HL-60/S4 treated with phorbol 12-myristate 13-acetate at 8.2 ng/mL for 4 days and 3 days (cell line): ENCODE results near the gene FAT2.
"Not testable (repeated sequence)": the region's sequence is repeated elsewhere in the genome, so short reads cannot be mapped to it uniquely, and the experiment has no call there.

Source experiments
- in situ Hi-C: fragments of 300-500 bp; cut with MboI; formaldehyde crosslinking; loops from 2 replicates; pipeline ENCODE4 v1.15.0; 2022; ENCODE audit warnings: low sequenced_read_pairs

Gene FAT2

DNA sequence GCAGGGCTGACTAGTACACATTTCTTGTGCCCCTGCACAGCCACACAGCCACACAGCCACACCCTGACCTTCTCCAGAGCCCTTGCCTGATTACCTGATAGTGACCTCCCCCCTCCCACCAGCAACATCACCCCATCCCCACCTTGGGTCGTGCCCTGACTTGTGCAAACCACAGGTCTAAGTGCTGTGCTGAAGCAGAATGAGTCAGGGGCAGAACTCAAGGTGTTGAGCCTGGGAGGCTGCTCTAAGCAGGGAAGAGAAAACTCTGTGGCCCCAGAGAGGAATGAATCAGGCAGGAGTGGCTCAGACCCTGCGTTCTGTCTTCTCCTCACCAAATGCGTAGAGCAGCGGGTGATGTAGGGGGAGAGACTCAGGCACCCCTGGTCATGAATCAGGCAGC, 24.3 kb upstream of the FAT2 start:
- in situ Hi-C loops: no loop called here

DNA sequence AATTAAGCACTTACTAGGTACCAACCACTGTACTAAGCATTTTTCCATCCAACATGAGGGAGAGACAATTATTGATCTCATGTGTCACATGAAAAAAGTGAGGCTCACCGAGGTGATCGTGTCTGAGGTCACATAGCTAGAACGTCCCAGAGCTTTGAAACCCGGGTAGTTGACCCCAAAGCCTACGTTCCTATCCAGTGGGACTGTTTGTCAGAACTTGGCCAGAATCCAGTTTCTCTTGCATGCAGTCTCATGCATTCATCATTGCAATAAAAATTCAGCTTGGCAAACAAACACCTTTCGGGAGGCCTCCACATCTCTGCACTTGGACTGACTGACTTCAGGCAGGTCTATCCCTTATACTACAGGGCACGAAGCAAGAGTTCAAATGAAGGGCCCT, 23.4 kb upstream of the FAT2 start:
- in situ Hi-C loops: no loop called here

DNA sequence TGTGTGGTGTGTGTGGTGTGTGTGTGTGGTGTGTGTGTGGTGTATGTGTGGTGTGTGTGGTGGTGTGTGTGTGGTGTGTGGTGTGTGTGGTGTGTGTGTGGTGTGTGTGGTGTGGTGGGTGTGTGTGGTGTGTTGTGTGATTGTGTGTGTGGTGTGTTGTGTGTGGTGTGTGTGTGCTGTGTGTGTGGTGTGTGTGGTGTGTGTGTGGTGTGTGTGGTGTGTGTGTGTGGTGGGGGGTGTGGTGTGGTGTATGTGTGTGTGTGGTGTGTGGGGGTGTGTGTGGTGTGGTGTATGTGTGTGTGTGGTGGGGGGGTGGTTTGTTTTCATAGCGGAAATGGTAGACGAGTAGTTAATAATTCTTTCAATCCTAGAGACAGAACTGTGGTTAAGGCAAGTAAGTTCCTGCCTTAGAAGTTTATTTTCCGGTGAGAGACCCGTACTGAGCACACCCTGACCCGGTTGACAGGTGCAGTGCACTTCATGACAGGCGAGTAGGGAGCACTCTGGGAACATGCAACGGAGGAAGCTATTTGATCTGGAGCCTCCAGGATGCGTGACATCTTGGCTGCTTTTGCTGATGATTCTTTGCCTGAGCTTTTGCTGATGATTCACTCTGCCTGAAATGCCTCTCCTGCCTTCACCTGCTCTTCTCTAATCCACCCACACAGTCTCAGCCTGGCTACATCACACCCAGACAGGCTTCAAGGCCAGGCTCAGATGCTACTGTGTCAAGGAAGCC, 21.7 kb upstream of the FAT2 start:
- in situ Hi-C loops: no loop called here

DNA sequence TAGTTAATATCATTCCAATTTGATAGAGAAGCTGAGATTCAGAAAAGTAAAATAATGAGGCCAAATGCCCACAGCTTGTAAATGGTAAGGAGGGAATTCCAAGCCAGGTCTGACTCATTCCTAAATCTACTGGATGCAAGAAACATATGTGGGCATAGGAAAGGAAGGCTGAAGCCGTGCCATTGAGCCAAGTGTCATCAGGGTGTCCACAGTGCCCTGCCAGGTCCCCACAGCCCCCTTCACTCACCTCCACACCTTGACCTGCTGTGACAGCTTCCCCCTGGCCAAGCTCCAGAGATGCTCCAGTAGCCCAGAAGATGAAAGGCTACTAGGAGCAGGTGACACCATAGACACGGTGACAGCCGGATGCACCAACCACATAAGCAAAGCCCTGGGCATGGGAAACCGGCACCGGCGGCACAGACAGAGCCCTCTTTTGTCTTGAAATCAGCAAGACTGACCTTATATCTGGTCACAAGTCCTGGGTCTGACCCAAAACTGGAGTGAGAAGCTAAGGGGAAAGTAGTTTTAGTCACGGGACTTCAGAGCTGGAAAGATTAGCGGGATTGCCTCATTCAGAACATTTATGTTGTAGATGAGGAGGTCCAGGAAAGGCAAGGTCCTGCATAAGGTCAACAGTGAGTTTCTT, 20.1 kb upstream of the FAT2 start:
- in situ Hi-C loops: no loop called here

DNA sequence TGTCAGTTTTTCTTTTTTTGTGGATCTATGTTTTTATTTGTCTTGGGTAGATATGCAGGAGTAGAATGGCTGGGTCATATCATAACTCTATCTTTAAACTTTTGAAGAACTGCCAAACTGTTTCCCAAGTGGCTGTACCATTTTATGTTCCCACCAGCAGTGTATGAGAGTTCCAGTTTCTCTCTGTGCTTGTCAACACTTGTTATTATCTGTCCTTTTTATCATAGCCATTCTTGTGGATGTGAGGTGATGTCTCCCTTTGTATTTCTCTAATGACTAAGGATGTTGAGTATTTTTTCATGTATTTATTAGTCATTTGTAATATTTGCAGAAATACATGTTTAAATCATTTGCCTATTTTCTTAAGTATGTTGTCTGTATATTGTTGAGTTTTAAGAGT, 17.4 kb upstream of the FAT2 start:
- in situ Hi-C loops: no loop called here

DNA sequence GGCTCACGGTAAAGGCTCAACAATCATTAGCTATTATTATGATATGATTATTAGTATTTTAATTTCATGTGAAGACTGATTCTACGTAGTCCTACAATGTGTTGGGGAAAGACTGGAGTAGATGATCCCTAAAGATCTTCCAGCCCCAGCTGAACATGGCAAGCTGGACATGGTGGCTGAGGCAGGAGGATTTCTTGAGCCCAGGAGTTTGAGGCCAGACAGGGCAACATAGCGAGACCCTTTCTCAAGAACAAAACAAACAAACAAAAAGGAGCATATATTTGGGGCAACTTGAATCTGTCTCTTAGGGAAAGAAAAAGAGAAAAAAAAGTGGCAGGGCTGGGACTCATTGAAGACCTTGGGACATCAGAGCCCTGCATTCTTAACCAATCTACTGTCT, 16.2 kb upstream of the FAT2 start:
- in situ Hi-C loops: no loop called here

DNA sequence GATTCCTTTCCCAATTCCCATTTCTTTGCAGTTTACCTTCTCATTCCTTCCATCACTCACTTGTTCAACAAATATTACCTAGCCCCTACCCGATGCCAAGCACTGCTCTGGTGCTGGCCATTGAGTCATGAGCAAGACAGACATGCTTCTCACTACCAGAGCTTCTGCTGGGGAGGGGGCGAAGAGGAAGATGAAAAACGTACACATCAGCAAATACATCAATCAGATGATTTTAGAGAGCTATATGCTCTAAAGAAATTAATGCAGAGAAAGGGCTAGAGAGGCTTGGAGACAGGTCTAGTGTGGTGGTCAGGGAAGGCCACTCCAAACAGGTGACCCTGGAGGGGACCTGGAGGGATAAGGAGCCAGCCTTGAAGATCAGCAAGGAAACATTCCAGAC, 14.4 kb upstream of the FAT2 start:
- in situ Hi-C loops: no loop called here

DNA sequence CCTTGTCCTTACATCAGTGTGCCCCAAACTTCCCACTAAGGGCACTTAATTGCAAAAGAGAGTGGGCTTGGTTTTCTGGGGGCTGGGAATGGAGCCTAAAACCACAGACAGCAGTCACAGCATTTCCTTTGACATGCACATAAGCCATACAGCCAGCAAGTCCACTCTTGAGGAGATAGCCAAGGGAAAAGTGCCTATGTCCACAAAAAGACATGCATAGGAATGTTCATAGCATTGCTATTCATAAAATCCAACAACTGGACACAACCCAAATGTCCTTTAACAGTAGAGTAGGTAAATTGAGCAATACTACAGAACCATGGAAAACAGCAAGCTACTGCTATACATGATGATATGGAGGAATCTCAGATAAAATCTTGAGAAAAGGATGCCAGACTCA, 11.7 kb upstream of the FAT2 start:
- in situ Hi-C loops: no loop called here

DNA sequence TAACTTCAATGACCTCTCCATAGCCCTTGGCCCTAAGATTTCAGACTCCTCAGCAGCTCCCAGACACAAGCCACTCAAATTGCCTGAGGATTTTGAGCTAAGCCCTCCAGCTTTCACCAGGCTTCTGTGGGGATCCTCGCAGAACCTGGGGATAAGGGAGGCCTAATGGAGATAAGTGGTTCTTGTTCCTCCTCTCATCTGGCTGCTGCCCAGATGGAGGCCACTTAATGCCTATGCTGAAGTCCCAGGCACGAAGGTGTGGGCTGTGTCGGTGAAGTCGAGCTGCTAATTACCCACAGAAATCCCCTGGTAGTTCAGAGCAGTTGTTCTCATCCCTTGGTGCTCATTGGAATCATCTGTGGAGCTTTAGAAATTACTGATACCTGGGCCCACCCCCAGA, 10.3 kb upstream of the FAT2 start:
- in situ Hi-C loops: no loop called here

DNA sequence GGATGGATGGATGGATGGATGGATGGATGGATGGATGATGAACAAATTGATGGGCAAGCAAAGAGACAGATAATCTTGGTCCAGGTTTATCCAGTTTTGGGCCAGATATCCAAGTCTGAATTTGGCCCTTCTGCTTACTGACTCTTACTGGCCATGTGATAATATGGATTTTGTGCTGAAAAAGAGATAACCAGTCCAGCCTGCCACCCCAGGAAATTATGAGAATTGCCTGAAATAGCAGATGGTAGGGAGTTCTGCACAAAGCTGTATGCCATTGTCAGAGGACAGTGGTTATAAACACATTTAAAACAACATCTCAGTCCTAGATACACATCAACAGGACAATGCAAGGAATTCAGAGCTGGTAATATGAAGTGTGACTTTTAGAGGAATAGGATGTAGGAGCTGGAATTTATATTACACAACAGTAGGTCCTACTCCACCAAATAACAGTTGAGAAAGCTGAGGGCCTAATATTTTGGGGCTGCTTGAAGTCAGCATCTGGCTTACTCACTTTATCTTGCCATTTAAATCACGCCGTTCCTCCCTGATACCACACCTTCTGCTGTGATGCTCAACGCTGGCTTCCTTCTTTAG, 9.0 kb upstream of the FAT2 start:
- in situ Hi-C loops: no loop called here

DNA sequence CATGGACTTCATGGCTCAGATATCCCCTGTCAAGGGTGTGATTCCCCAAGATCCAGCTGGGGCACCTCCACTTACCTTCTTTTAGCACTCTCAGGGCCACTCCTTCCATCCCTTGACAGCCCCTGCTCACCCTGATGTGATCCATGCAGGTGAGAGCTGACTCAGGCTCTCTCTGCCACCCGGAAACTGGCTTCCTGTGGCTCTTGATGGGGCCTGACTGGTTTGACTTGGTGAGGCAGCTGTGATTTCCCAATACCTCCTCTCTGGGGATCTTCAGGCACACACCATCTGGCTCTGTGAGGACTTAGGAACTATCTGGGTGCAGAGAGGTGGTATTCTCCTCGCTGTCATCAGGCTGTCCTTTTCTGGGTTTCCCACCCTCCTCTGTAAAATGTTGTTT, 7.9 kb upstream of the FAT2 start:
- in situ Hi-C loops: no loop called here

DNA sequence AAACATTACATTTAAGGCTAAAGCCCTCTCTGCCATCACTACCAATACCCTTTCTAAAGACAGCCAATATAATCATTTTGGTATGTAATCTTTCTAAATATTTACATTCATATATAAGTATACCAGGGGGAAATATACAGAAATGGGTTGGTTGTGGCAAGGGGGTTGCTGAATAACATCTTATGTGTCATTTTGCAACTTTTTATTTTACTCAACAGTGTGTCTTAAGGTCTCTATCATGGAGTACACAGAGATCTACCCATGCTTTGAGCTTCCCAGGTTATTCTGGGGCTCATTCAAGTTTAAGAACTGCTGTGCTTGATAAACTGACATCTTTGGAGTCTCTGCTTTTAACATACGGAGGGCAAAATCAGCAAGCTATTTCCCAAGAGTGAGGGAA, 7.4 kb upstream of the FAT2 start:
- in situ Hi-C loops: no loop called here

DNA sequence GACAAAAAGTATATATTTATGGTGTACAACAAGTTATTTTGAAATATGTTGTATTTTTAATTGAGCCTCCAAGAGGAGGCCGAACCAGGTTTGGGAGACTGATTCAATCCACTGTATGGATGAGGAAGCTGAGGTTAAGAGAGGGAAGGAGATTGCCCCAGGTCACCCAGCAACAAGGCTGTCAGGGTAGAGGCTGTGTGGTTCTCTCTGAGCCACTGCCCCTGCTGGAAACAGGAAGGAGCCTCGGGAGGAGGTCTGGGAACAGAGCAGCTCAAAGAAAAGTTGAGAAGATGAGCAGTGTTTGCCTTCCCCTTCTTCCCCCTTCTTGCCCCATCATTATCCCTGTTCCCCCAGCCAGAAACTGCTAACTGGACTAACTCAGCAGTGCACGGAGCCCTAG, 6.6 kb upstream of the FAT2 start:
- in situ Hi-C loops: no loop called here

DNA sequence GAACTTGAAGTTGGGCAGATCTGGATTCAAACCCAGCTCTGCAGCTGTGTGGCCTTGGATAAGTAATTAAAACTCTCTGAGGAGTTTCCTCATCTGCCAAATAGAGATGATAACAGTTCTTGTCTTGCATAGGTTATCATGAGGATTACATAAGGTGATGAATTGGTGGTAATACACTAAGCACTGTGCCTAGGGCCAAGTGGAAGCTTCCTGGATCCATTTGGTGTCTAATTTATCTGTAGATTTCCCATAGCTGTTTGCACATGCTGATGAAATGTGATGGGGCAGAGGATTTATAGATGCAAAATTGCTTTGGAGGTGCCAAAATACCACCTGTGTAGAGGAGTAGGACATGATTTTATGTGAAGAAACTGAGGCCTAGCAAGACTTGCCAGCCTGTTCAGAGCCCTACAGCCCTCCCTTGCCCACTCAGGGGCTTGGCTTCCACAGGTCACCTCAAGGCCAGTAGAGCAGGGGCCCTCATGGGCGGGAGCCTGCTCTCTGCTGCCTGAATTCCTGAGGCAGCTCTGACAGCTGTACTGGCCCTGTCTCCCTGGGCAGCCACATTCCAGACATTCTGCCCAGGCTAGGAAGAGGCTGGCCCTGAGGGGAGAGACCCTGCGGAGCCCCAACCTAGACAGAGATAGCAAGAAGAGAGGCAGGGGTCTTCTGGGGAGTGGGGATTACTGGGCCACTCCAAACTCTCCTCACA, 5.9 kb upstream of the FAT2 start:
- in situ Hi-C loops: no loop called here

DNA sequence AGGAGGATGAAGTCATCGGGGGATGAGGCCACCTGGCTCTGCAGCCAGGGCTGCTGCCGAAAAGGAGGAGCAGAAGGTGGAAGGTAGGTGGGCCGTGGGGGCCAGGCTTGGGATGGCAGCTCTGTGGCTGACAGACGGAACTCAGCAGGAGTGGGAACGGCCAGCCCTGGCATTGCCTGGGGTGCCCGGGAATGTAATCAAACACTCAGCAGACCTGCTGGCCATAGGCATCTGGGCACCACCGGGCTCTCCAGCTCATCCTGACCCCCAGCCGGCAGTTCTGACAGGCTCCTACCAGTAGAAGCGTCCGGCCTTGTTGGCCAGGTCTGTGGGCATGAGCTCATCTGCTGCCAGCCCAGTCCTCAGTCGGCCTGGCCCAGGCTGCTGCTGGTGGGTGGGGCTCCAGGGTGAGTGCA, 4.3 kb upstream of the FAT2 start:
- in situ Hi-C loops: no loop called here

DNA sequence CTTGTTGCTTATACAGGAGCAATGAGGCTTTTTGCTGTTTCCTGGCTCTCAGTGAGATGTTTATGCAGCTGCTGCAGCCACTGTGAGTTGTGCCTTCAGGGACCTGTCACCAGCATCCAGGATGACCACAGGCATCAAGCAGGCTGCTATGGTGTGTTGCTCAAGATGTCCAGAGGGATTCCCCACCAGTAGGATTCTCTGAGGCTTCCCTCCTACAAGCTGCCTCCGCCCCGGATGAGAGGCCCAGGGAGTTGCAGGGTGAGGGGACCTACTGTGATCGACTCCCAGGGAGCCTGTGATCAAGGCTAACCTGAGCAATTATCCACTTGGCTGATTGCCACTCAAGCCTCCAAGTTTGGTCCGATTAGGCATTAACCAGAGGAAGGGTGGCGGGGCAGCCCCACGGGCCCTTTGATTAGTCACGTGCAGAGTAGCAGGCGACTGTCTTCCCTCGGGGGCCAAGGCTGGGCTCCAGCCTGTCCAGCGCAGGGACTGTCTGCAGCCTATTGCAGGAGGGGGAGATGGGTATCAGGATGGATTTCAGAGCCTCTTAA, 1.8 kb upstream of the FAT2 start:
- in situ Hi-C loops: no loop called here

DNA sequence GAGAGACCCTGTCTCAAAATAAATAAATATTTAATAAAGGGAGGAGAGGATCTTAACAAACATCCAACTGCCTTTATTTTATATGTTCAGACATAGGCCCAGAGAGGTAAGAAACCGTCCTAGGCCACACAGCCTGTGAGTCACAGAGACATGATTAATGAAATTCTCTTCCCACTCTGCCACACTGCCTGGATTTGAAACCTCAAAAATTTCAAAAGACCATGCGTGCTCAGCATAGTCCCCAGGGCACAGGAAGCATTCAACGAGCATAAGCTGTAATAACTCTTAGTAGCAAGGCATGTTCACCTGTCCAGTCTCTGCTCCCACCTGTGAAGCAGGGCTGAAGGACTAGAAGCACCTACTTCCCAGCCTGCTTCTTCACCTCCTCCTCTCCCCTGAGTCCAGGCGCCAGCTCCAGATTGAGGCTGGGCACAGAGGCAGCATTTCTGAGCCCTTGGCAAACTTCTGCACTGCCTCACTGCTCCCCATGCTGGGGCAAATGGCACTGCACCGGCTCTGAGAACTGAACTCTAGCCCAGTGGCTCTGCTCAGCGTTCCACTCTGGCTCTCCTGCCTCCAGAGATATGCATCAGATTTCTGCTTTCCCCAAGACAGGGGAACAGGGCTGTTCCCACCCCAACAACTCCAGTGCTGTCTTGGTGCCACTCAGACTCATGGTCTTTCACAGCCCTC, 1.1 kb downstream of the FAT2 start:
- in situ Hi-C loops: no loop called here

DNA sequence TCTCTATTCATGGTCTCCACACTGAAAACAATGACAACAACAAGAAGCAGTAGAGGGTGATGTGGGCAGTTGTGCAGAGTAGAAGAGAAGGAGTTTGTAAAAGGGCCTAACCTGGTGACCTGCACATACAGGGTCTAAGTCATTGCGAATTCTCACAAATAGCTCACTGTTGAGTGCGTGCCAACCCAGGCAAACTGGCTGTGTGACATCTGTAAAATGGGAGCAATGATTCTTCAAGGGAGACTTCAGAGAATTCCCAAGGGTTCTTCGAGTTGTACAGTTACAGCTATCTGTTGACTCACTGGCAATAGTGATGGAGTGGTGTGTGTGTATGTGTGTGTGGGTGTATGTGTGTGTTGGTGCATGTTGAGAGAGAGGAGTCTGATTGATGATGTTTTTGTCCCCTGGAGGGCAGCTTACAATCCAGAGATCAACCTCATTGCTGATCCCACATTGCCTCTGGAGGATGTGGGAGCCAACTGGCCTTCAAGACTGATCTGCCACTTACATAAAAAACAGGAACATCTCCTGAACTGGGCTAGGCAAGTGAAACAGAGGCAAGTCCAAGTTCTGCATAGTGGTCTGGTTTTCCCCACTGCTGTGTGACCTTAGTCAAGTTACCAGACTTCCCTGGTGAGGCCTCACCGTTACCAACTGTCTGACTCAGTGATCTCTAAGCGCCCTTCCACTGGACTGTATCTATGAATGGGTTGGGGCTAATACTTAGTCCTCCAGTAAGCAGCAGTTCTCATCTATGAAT, 3.2 kb downstream of the FAT2 start:
- in situ Hi-C loops: no loop called here

DNA sequence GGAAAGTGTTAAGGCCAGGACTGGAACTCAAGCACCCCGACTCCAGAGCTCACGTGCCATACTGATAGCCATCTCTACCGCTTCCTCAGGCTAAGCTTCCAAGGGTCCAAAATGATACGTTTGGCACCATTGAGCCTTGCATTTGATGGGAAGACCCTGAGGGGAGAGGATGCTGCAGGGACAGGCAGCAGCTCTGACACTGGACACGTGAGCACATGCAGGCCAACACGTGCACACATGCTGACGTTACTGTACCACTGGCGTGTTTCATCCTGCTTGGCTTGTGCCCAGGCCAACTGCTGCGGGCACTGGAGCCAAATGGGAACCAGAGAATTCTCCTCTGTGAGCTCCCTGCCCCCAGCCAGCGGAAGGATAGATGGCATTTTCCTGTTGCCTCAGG, 5.2 kb downstream of the FAT2 start:
- in situ Hi-C loops: no loop called here

DNA sequence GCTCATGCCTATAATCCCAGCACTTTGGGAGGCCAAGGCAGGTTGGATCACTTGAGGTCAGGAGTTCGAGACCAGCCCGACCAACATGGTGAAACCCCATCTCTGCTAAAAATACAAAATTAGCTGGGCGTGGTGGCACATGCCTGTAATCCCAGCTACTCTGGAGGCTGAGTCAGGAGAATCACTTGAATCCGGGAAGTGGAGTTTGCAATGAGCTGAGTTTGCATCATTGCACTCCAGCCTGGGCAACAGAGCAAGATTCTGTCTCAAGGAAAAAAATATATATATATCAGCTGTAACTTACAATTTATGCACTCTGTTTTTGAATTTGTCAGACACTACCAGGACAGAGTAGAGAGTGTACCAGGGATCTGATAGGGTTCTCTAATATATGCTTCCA, 5.8 kb downstream of the FAT2 start:
- in situ Hi-C loops: not testable (repeated sequence)
